ENCODE data around the gene HBA1.
A peak's percentile ranks its signal among the peaks of the same experiment; 100 is the strongest.
"Not testable (repeated sequence)": the region's sequence is repeated elsewhere in the genome, so short reads cannot be mapped to it uniquely, and the experiment has no call there.

Gene HBA1

GRCh38 chr16:176477-177382 lies at the start of gene HBA1:
HBA1 (plus strand) TSS chr16:176680; CDS start chr16:176717, 37 bp downstream.
- DNase-seq (ENCODE audit: low spot score) = peak; percentile 66

- DNase-seq (ENCODE audit: low spot score) = no peak
These were observed 47.4 kb upstream of the HBA1 start for GRCh38 chr16:129075-129474.

GRCh38 chr16:130533-131173 lies 45.8 kb upstream of the HBA1 start:
- DNase-seq (ENCODE audit: low spot score) = no peak

GRCh38 chr16:132120-132519 lies 44.4 kb upstream of the HBA1 start:
- DNase-seq (ENCODE audit: low spot score) = peak; percentile 10

GRCh38 chr16:133716-134115 lies 42.8 kb upstream of the HBA1 start:
- peak; percentile 37 for DNase-seq (ENCODE audit: low spot score)

GRCh38 chr16:138049-138417 lies 38.4 kb upstream of the HBA1 start:
- DNase-seq (ENCODE audit: low spot score) = peak; percentile 63

GRCh38 chr16:140175-140857 lies 36.2 kb upstream of the HBA1 start:
- peak; percentile 30 for DNase-seq (ENCODE audit: low spot score)

- DNase-seq (ENCODE audit: low spot score) = no peak
These were observed 34.0 kb upstream of the HBA1 start for GRCh38 chr16:142405-142967.

GRCh38 chr16:143047-143446 lies 33.4 kb upstream of the HBA1 start:
- DNase-seq (ENCODE audit: low spot score) = peak; percentile 92

- DNase-seq (ENCODE audit: low spot score) = no peak
These were observed 33.0 kb upstream of the HBA1 start for GRCh38 chr16:143456-143855.

- DNase-seq (ENCODE audit: low spot score) = peak; percentile 63
These were observed 31.7 kb upstream of the HBA1 start for GRCh38 chr16:144797-145252.

GRCh38 chr16:146646-147045 lies 29.8 kb upstream of the HBA1 start:
- DNase-seq (ENCODE audit: low spot score) = peak; percentile 54

GRCh38 chr16:149024-149660 lies 27.3 kb upstream of the HBA1 start:
- peak; percentile 52 for DNase-seq (ENCODE audit: low spot score)

- no peak for DNase-seq (ENCODE audit: low spot score)
These were observed 24.0 kb upstream of the HBA1 start, which contains the start of gene HBZ for GRCh38 chr16:152141-153128. HBZ (plus strand) TSS chr16:152644; CDS start chr16:152910, 266 bp downstream.

- DNase-seq (ENCODE audit: low spot score) = not testable (repeated sequence)
These were observed 23.4 kb upstream of the HBA1 start for GRCh38 chr16:153129-153521.

GRCh38 chr16:153550-154216 lies 22.8 kb upstream of the HBA1 start:
- not testable (repeated sequence) for DNase-seq (ENCODE audit: low spot score)

GRCh38 chr16:154217-155030 lies 22.1 kb upstream of the HBA1 start:
- DNase-seq (ENCODE audit: low spot score) = peak; percentile 29

- DNase-seq (ENCODE audit: low spot score) = no peak
These were observed 21.5 kb upstream of the HBA1 start for GRCh38 chr16:155031-155398.

All from hematopoietic multipotent progenitor cell treated with erythropoietin and hydrocortisone succinate and interleukin-3 and kit ligand, for 17 days (in vitro differentiated cells).